Uterus (tissue), 4 donors: ENCODE results near the gene TSPAN3. TPM values are rescaled to one million over a fixed set of nuclear protein-coding genes. Genes with fewer than 3 reads are reported as not detected.
A peak's percentile ranks its signal among the peaks of the same experiment; 100 is the strongest.

Experiments
- DNase-seq, 2 donors: peaks; one replicate each; pipeline ENCODE4 v3.0.0-alpha.2; 2019 to 2020
- H3K27ac ChIP-seq, 2 donors: fragments of 200-600 bp; sonication (generic); 1 replicate in 1 of 2; 2 replicates in 1 of 2; pipeline ENCODE4 v1.5.1; 2016 to 2018
- H3K27me3 ChIP-seq, 2 donors: fragments of 200-600 bp; sonication (generic); one replicate each; pipeline ENCODE4 v1.5.1; 2018 to 2019; ENCODE audit warnings: control low read depth in 1 of 2
- H3K36me3 ChIP-seq, 2 donors: fragments of 200-600 bp; sonication (generic); one replicate each; pipeline ENCODE4 v1.5.1; 2019; ENCODE audit warnings: control low read depth in 1 of 2
- H3K4me1 ChIP-seq, 2 donors: fragments of 200-600 bp; sonication (generic); one replicate each; pipeline ENCODE4 v1.5.1; 2018 to 2019; ENCODE audit warnings: control low read depth in 1 of 2
- H3K4me3 ChIP-seq, 2 donors: fragments of 200-600 bp; sonication (generic); 1 replicate in 1 of 2; 2 replicates in 1 of 2; pipeline ENCODE4 v1.5.1; 2018 to 2019; ENCODE audit warnings: mild to moderate bottlenecking in 1 of 2
- H3K9me3 ChIP-seq, 2 donors: fragments of 200-600 bp; sonication (generic); one replicate each; pipeline ENCODE4 v1.5.1; 2019; ENCODE audit warnings: control low read depth in 1 of 2
- POLR2A ChIP-seq, 2 donors: fragments of 450-650 bp; IDR thresholded peaks; one replicate each; pipeline ENCODE4 v1.6.1; 2016; ENCODE audit warnings: antibody characterized with exemption in 2 of 2, mild to moderate bottlenecking in 1 of 2, moderate library complexity in 1 of 2
- intact Hi-C: fragments of 100-400 bp; cut with DNase I; formaldehyde crosslinking; loops from one replicate; pipeline ENCODE4 v1.15.1; 2023; ENCODE audit warnings: low total_unique reads
- total RNA-seq, 4 donors: library from RNA; depleted of rRNA in 3 of 4; stranded (reverse); fragments of >200 nt in 3 of 4; gene quantifications; one replicate each; pipeline versions ENCODE4 v1.1.0 to v1.2.4, GENCODE V29; 2014 to 2023
- TF ChIP-seq, protein P1 (sequence below), 4 experiments: fragments of 200-600 bp in 2 of 4; fragments of 450-650 bp in 2 of 4; sonication (generic) in 2 of 4; IDR thresholded peaks; one replicate each; pipeline ENCODE4 v1.5.1; 2016 to 2019; ENCODE audit warnings: antibody characterized with exemption in 4 of 4, mild to moderate bottlenecking in 2 of 4, moderate library complexity in 1 of 4
- donor health status: DM: yes; HTN: yes; CAD: no.

The TSPAN3 gene
- total RNA-seq, 4 donors from 2014 or later, result 62.0 to 446 (median 114) TPM

- no peaks in the 10 kb centered on the region for H3K27me3 ChIP-seq
- H3K9me3 ChIP-seq, result no peaks in the 10 kb centered on the region
- intact Hi-C loops, result no loop called here
- TF ChIP-seq, protein P1, sequence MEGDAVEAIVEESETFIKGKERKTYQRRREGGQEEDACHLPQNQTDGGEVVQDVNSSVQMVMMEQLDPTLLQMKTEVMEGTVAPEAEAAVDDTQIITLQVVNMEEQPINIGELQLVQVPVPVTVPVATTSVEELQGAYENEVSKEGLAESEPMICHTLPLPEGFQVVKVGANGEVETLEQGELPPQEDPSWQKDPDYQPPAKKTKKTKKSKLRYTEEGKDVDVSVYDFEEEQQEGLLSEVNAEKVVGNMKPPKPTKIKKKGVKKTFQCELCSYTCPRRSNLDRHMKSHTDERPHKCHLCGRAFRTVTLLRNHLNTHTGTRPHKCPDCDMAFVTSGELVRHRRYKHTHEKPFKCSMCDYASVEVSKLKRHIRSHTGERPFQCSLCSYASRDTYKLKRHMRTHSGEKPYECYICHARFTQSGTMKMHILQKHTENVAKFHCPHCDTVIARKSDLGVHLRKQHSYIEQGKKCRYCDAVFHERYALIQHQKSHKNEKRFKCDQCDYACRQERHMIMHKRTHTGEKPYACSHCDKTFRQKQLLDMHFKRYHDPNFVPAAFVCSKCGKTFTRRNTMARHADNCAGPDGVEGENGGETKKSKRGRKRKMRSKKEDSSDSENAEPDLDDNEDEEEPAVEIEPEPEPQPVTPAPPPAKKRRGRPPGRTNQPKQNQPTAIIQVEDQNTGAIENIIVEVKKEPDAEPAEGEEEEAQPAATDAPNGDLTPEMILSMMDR (IDR thresholded peaks at IDR 0.05), result no peak
- TF ChIP-seq POLR2A (IDR thresholded peaks at IDR 0.05), result no peak
- H3K36me3 ChIP-seq, result no peaks in the 10 kb centered on the region
- no peak overlapping the region for H3K27ac ChIP-seq
- no peak overlapping the region for H3K4me3 ChIP-seq
- no peaks in the 10 kb centered on the region for H3K4me1 ChIP-seq
- DNase-seq, result no peak
These were observed 30.2 kb downstream of the TSPAN3 start for GRCh38 chr15:77040673-77041072.

DNA sequence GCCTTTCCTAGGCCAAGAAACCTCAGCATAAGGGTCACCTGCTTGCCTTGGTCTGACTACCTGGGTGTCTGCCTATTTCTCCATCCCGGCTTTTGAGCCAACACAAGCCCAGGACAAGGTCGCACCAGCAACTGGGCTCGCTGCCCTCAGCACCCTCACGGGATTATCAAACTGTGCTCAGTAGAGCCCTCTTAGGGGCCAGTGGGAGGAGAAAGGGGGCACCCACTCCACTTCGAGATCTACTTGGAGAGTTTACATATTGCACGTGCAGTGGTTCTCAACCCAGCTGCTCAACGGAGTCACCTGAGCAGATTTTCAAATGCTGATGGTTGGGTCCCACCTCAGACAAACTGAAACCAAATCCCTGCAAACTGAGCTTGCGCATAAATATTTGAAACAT lies 31.1 kb downstream of the TSPAN3 start:
- Histone ChIP-seq H3K9me3 (no peaks in the 10 kb centered on the region), H3K27ac (no peak overlapping the region), H3K4me1 (no peaks in the 10 kb centered on the region), H3K4me3 (no peak overlapping the region), H3K36me3 (no peaks in the 10 kb centered on the region), H3K27me3 (no peaks in the 10 kb centered on the region)
- DNase-seq, result no peak
- intact Hi-C loops, result no loop called here
- no peak for TF ChIP-seq POLR2A (IDR thresholded peaks at IDR 0.05)
- TF ChIP-seq, protein P1 (IDR thresholded peaks at IDR 0.05), result no peak

DNA sequence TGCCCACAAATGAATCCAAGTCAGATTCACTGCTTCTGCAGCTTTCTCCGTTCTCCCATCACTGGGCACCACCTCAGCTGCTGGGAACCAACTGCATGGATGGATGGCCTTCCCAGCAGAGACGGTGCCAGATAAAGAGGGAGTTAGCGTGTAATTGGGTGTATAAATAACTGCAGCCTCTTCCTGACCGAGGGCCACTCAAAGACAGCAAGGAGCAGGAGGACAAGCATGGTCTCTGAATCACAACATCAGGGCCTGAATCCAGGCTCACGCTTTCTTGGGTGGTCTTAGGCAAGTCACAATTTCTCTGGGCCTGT lies 31.7 kb downstream of the TSPAN3 start:
- H3K4me3 ChIP-seq, result no peak overlapping the region
- intact Hi-C loops, result no loop called here
- H3K27ac ChIP-seq, result no peak overlapping the region
- H3K36me3 ChIP-seq, result no peaks in the 10 kb centered on the region
- no peak for DNase-seq
- H3K27me3 ChIP-seq, result no peaks in the 10 kb centered on the region
- no peaks in the 10 kb centered on the region for H3K9me3 ChIP-seq
- no peaks in the 10 kb centered on the region for H3K4me1 ChIP-seq
- TF ChIP-seq, protein P1 (IDR thresholded peaks at IDR 0.05), result no peak
- TF ChIP-seq POLR2A (IDR thresholded peaks at IDR 0.05), result no peak

DNA sequence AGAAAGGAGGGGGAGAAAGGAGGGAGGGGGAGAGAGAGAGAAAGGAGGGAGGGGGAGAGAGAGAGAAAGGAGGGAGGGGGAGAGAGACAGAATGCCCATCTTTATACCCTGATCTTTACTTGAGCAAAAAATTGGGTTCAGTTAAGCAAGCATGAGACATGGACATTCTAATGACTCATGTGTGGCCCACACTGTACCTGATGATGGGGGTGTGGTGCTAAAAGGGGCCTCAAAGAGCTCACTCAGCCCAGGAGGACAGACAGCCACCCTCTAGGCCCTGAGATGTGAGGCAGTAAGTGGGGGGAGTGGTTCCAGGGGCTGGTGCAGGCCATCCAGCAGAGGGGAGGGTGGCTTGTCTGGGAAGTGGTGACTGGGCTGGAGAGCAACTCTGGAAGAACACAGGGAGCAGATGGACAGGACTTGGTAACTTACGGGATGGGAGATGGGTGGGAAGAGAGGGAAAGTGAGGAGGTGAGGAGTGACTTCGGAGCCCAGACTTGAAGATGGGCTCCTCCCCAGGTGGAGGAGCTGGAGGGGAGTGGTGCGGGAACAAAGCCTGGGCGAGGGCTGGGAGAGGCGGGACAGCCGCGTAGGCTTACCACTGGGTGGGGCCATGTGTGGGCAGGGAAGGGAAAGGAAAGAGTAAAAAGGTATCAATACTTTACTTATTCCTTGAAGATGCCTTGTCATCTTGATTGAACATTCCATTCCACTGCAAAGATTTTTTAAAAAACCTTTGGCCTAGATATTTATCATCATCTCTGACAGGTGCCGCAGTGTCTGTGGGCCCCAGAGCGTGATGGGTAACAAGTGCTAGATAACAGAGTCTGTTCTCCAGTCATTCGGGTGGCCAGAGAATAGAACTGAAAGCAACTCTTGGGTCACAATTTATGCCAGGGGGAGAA lies 32.3 kb downstream of the TSPAN3 start:
- TF ChIP-seq, protein P1 (IDR thresholded peaks at IDR 0.05), result no peak
- TF ChIP-seq POLR2A (IDR thresholded peaks at IDR 0.05), result no peak
- Histone ChIP-seq H3K4me3 (no peak overlapping the region), H3K36me3 (no peaks in the 10 kb centered on the region), H3K9me3 (no peaks in the 10 kb centered on the region), H3K4me1 (no peaks in the 10 kb centered on the region), H3K27ac (no peak overlapping the region), H3K27me3 (no peaks in the 10 kb centered on the region)
- intact Hi-C loops, result no loop called here
- DNase-seq, result no peak

GRCh38 chr15:77037388-77038209 lies 33.3 kb downstream of the TSPAN3 start:
- Histone ChIP-seq H3K27me3 (no peaks in the 10 kb centered on the region), H3K36me3 (no peaks in the 10 kb centered on the region), H3K27ac (no peak overlapping the region), H3K9me3 (no peaks in the 10 kb centered on the region), H3K4me3 (no peak overlapping the region), H3K4me1 (no peaks in the 10 kb centered on the region)
- intact Hi-C loops, result no loop called here
- DNase-seq, result peak in 1 of 2 donors; percentile 13
- TF ChIP-seq POLR2A (IDR thresholded peaks at IDR 0.05), result no peak
- TF ChIP-seq, protein P1 (IDR thresholded peaks at IDR 0.05), result no peak
